OCI-LY7 (cell line): Measurements from ENCODE around the gene PPP1R27. TPM values are rescaled to one million over a fixed set of nuclear protein-coding genes. Genes with fewer than 3 reads are reported as not detected.
A peak's percentile ranks its signal among the peaks of the same experiment; 100 is the strongest.

Experiments
- BruUV-seq: library from RNA; stranded (reverse); fragments of 400-500 nt; replicated peaks from 2 replicates; lab custom pipeline; 2021; lab: Mats Ljungman, UMichigan
- CTCF ChIA-PET: fragments of 300-600 bp; sonication (Branson Sonifier 250); formaldehyde crosslinking; loops from one replicate; lab custom pipeline; 2022; ENCODE audit warnings: antibody characterized with exemption; ENCODE audit not compliant: unreplicated experiment; lab: Charles Lee
- POLR2A ChIA-PET: fragments of 300-600 bp; sonication (Branson Sonifier 250); formaldehyde crosslinking; loops from one replicate; lab custom pipeline; 2022; ENCODE audit warnings: antibody characterized with exemption; lab: Charles Lee
- DNase-seq: peaks from one replicate; pipeline ENCODE4 v3.0.0-alpha.2; 2015; ENCODE audit warnings: low spot score
- H2AFZ ChIP-seq: fragments of 200-600 bp; sonication (generic), shearing (Covaris generic); 2 replicates; pipeline ENCODE4 v1.6.1; 2014; ENCODE audit warnings: mild to moderate bottlenecking, antibody characterized with exemption, low read length, moderate library complexity
- H3K27ac ChIP-seq: fragments of 200-600 bp; sonication (generic); 2 replicates; pipeline ENCODE4 v1.5.1; 2014; ENCODE audit warnings: mixed run types, low read depth, mild to moderate bottlenecking, moderate library complexity, low read length, inconsistent platforms; ENCODE audit not compliant: poor library complexity, severe bottlenecking
- H3K36me3 ChIP-seq: fragments of 200-600 bp; sonication (generic); 2 replicates; pipeline ENCODE4 v1.6.1; 2014; ENCODE audit warnings: mild to moderate bottlenecking, antibody characterized with exemption, low read length, moderate library complexity, mixed read lengths; ENCODE audit not compliant: insufficient read depth
- H3K4me1 ChIP-seq: fragments of 200-600 bp; sonication (generic); 2 replicates; pipeline ENCODE4 v1.5.1; 2014; ENCODE audit warnings: mild to moderate bottlenecking, low read length; ENCODE audit not compliant: insufficient read depth, poor library complexity, severe bottlenecking
- H3K4me2 ChIP-seq: fragments of 200-600 bp; sonication (generic); 2 replicates; pipeline ENCODE4 v1.6.1; 2014; ENCODE audit warnings: mild to moderate bottlenecking, low read length
- H3K4me3 ChIP-seq: fragments of 200-600 bp; sonication (generic); 2 replicates; pipeline ENCODE4 v1.5.1; 2014; ENCODE audit warnings: mild to moderate bottlenecking, low read depth, low read length; ENCODE audit not compliant: poor library complexity, severe bottlenecking
- H3K79me2 ChIP-seq: fragments of 200-600 bp; sonication (generic); 2 replicates; pipeline ENCODE4 v1.6.1; 2016; ENCODE audit warnings: low read depth, mild to moderate bottlenecking, low read length, moderate library complexity, mixed read lengths; ENCODE audit not compliant: insufficient read depth
- H3K9me2 ChIP-seq: fragments of 200-600 bp; sonication (generic); 2 replicates; pipeline ENCODE4 v1.6.1; 2016; ENCODE audit warnings: mild to moderate bottlenecking, low read length, mixed read lengths; ENCODE audit not compliant: insufficient read depth
- H3K9me3 ChIP-seq: fragments of 200-600 bp; sonication (generic); 2 replicates; pipeline ENCODE4 v1.6.1; 2014; ENCODE audit warnings: mild to moderate bottlenecking, mixed run types, low read length, mixed read lengths
- H4K20me1 ChIP-seq: fragments of 200-600 bp; sonication (generic); 2 replicates; pipeline ENCODE4 v1.6.1; 2014; ENCODE audit warnings: mild to moderate bottlenecking, antibody characterized with exemption, low read length, moderate library complexity, mixed read lengths; ENCODE audit not compliant: insufficient read depth
- EZH2phosphoT487 ChIP-seq: fragments of 200-600 bp; sonication (generic); IDR thresholded peaks from 2 replicates; pipeline ENCODE4 v1.6.1; 2018; ENCODE audit warnings: low read depth, borderline replicate concordance, mild to moderate bottlenecking, mixed run types, antibody characterized with exemption, low read length, moderate library complexity, mixed read lengths
- intact Hi-C: fragments of 100-400 bp; cut with micrococcal nuclease; formaldehyde crosslinking; loops from one replicate; pipeline ENCODE4 v1.10.0; 2022; ENCODE audit not compliant: unreplicated experiment
- total RNA-seq, 2 experiments: library from RNA; depleted of rRNA in 1 of 2; stranded (reverse); fragments of >200 nt in 1 of 2; shearing (Covaris generic) in 1 of 2; gene quantifications; 2 replicates each; pipeline ENCODE4 v1.2.3, GENCODE V29; 2014 to 2022
- TF ChIP-seq, protein P1 (sequence below): fragments of 200-600 bp; sonication (generic); conservative IDR thresholded peaks from 2 replicates; pipeline ENCODE4 v1.5.1; 2014; ENCODE audit warnings: mild to moderate bottlenecking, antibody characterized with exemption, low read length, moderate library complexity, mixed read lengths

The PPP1R27 gene
- total RNA-seq, 2 experiments from 2014 or later, result not detected

DNA sequence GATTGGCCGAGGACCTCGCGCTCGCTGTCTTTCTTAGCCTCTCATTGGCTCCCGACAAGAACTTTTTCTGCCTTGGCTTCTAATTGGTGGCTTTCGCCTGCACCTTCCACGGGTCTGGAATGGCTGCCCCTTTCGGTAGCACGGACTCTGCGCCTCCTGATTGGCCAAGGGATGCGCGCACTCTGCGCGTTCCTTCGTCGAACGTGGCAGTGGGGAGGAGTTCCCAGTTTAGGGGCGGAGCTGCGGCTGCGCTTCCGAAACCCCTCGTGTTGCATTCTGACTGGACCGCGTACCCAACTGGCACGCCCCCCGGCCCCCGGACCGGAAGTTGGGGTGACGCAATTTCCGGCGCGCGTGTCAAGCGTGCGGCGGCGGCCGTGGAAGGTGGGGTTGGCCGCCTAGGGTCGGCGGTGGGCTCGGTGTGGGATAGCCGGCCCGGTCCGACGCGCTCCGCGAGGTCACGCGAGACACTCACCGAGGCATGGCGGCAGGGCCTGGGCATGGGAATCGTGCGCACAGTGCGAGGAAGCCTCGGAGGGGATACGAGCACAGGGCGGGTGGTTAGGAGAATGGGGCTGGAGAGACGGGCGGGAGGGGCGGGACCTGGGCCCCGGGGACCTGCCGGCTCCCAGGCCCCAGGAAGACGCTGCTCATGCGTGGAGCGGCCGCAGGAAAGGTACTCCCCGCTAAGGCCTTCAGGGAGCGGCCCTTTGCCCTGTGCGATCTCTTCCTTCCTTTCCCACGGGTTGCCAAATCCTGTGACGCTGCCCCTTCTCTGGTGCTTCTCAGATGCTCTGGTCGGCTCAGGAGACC, 26.1 kb upstream of the PPP1R27 start:
- peaks cover 71% of the 10 kb centered on the region for H3K36me3 ChIP-seq

DNA sequence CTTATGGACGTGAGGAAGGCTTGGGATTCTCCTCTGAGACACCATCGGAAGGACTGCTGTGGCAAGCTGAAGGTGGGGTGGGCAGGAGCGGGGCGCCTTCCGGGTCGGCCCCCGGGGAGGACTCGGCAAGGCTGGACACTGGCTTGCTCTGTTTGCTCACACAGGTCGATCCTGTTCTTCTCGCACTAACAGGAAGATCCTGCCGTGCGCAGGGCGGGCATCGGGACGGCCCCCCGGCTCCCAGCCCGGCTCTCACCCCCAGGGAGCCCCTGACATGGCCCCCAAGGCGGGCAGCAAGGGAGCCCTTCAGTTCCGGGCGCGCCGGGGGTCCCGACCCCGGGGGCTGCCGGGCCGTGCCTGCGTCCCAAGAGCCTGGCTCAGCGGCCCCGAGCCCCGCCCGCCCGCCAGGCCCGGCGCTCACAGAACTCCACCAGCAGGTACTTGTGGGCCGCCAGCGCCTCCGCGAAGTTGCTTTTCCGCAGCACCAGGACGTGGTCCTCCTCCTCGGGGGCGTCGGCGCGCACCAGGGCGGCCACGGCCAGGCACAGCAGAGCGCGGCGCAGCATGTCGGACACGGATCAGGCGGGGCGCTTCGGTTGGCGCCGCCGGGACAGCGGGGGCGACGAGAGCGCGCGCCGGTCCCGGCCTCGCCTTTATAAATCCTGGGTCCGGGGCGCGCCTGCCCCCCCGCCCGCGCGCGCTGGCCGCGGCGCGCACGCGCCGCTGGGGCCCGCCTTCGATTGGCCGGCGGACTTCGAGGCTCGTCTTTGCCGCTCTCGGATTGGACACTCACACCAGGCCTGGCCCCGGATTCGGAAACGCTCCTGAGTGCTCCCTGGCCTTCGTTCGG, 25.3 kb upstream of the PPP1R27 start, which contains the start of gene P4HB:
TSS of gene P4HB (minus strand) at position 630 of the 850 bp plus-strand sequence. CDS start at position 566, 64 bp downstream.
- ChIA-PET CTCF (interaction anchor here (0.6 kb wide), 1 partner anchor 160 kb away, joined by 3 read pairs; no protein-coding TSS in a partner anchor), POLR2A (interaction anchor here (1.5 kb wide), 1 partner anchor 32 kb away, joined by 4 read pairs; no protein-coding TSS in a partner anchor)
- Histone ChIP-seq H3K9me3 (no peaks in the 10 kb centered on the region), H3K4me3 (peak within 1 kb of the TSS; percentile 89), H3K79me2 (peaks cover 57% of the 10 kb centered on the region), H3K4me2 (peak within 1 kb of the TSS; percentile 95), H3K4me1 (peaks cover 44% of the 10 kb centered on the region), H3K36me3 (peaks cover 71% of the 10 kb centered on the region), H3K9me2 (no peaks in the 10 kb centered on the region), H2AFZ (peak within 1 kb of the TSS; percentile 5; the same call in 1 of the 2 replicates), H4K20me1 (peaks cover 19% of the 10 kb centered on the region; the same call in 1 of the 2 replicates), H3K27ac (peak within 1 kb of the TSS; percentile 68)
- peak; percentile 30 for DNase-seq
- no peak for TF ChIP-seq EZH2phosphoT487
- TF ChIP-seq, protein P1, sequence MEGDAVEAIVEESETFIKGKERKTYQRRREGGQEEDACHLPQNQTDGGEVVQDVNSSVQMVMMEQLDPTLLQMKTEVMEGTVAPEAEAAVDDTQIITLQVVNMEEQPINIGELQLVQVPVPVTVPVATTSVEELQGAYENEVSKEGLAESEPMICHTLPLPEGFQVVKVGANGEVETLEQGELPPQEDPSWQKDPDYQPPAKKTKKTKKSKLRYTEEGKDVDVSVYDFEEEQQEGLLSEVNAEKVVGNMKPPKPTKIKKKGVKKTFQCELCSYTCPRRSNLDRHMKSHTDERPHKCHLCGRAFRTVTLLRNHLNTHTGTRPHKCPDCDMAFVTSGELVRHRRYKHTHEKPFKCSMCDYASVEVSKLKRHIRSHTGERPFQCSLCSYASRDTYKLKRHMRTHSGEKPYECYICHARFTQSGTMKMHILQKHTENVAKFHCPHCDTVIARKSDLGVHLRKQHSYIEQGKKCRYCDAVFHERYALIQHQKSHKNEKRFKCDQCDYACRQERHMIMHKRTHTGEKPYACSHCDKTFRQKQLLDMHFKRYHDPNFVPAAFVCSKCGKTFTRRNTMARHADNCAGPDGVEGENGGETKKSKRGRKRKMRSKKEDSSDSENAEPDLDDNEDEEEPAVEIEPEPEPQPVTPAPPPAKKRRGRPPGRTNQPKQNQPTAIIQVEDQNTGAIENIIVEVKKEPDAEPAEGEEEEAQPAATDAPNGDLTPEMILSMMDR, result no peak
- intact Hi-C loops, result loop anchor here (1.0 kb wide), 1 partner anchor 238 kb away; the partner anchor contains the start of gene FASN
- no TSS peak for BruUV-seq

More for the DNA sequence above, 26.1 kb upstream of the PPP1R27 start:
- POLR2A ChIA-PET, result no interaction called here
- TF ChIP-seq, protein P1, result no peak
- TF ChIP-seq EZH2phosphoT487, result no peak
- Histone ChIP-seq H3K9me2 (no peaks in the 10 kb centered on the region), H3K4me2 (peak overlapping the region; percentile 85), H2AFZ (no peak overlapping the region), H3K79me2 (peaks cover 57% of the 10 kb centered on the region), H3K27ac (peak overlapping the region; percentile 68), H3K4me1 (peaks cover 44% of the 10 kb centered on the region), H4K20me1 (peaks cover 19% of the 10 kb centered on the region; the same call in 1 of the 2 replicates), H3K9me3 (no peaks in the 10 kb centered on the region), H3K4me3 (peak overlapping the region; percentile 77)
- CTCF ChIA-PET, result no interaction called here
- BruUV-seq, result TSS peak; percentile 70
- DNase-seq, result peak; percentile 100
- intact Hi-C loops, result loop anchor here (1.0 kb wide), 2 partner anchors 28 to 237 kb away; partner anchors contain the start of genes FASN and MCRIP1
